Naive thymus-derived CD4-positive, alpha-beta T cell (primary cell): ENCODE data around the gene SNX9. TPM values are rescaled to one million over a fixed set of nuclear protein-coding genes. Genes with fewer than 3 reads are reported as not detected.

Experiments
- ATAC-seq: fragments of 150-1000 bp; cut with Tn5 transposase; 2 replicates; pipeline ENCODE4 v1.10.0; 2021; ENCODE audit warnings: mild to moderate bottlenecking, moderate library complexity
- CTCF ChIA-PET: fragments of 350-600 bp; sonication (Branson Sonifier 250); formaldehyde crosslinking; loops from one replicate; lab custom pipeline; 2021; ENCODE audit warnings: antibody characterized with exemption; lab: Charles Lee
- POLR2A ChIA-PET: fragments of 350-600 bp; sonication (Branson Sonifier 250); formaldehyde crosslinking; loops from one replicate; lab custom pipeline; 2021; ENCODE audit warnings: antibody characterized with exemption, inconsistent platforms; lab: Charles Lee
- DNase-seq, 9 donors: peaks; one replicate each; pipeline versions ENCODE4 v3.0.0 to v3.0.0-alpha.2; 2020 to 2022; ENCODE audit warnings: mixed read lengths in 1 of 9
- H3K27ac ChIP-seq: one replicate; pipeline ENCODE4 v1.7.0; 2013; ENCODE audit warnings: mild to moderate bottlenecking, low read depth, low read length, moderate library complexity
- H3K27me3 ChIP-seq, 2 donors: one replicate each; pipeline ENCODE4 v1.7.0; 2013; ENCODE audit warnings: low read length in 2 of 2, mild to moderate bottlenecking in 2 of 2, moderate library complexity in 2 of 2; ENCODE audit not compliant: control insufficient read depth in 2 of 2, insufficient read depth in 2 of 2
- H3K36me3 ChIP-seq, 3 experiments: 1 replicate in 2 of 3; 2 replicates in 1 of 3; pipeline ENCODE4 v1.7.0; 2013; ENCODE audit warnings: low read length in 3 of 3, mild to moderate bottlenecking in 3 of 3, moderate library complexity in 1 of 3; ENCODE audit not compliant: insufficient read depth in 3 of 3, control insufficient read depth in 2 of 3
- H3K4me1 ChIP-seq, 2 donors: one replicate each; pipeline ENCODE4 v1.7.0; 2013; ENCODE audit warnings: low read length in 2 of 2, mild to moderate bottlenecking in 2 of 2, moderate library complexity in 1 of 2; ENCODE audit not compliant: control insufficient read depth in 2 of 2, insufficient read depth in 2 of 2
- H3K4me3 ChIP-seq: 2 replicates; pipeline ENCODE4 v1.7.0; 2013; ENCODE audit warnings: mild to moderate bottlenecking, low read length
- H3K9me3 ChIP-seq, 3 experiments: 1 replicate in 2 of 3; 2 replicates in 1 of 3; pipeline ENCODE4 v1.7.0; 2013; ENCODE audit warnings: low read length in 3 of 3; ENCODE audit not compliant: control insufficient read depth in 2 of 3
- H3K27ac Mint-ChIP-seq, 9 donors: one replicate each; pipeline ENCODE4 v1.8.0; 2020 to 2022; ENCODE audit warnings: mixed read lengths in 9 of 9, mild to moderate bottlenecking in 8 of 9, moderate library complexity in 5 of 9, inconsistent platforms in 2 of 9
- H3K27me3 Mint-ChIP-seq, 5 donors: one replicate each; pipeline ENCODE4 v1.8.0; 2021 to 2022; ENCODE audit warnings: mixed read lengths in 5 of 5, mild to moderate bottlenecking in 1 of 5
- H3K36me3 Mint-ChIP-seq, 5 donors: one replicate each; pipeline ENCODE4 v1.8.0; 2020 to 2022; ENCODE audit warnings: mixed read lengths in 5 of 5, mild to moderate bottlenecking in 3 of 5, inconsistent platforms in 1 of 5
- H3K4me1 Mint-ChIP-seq, 7 donors: one replicate each; pipeline ENCODE4 v1.8.0; 2020 to 2022; ENCODE audit warnings: mixed read lengths in 7 of 7, mild to moderate bottlenecking in 3 of 7, inconsistent platforms in 1 of 7
- H3K4me3 Mint-ChIP-seq, 10 donors: one replicate each; pipeline ENCODE4 v1.8.0; 2020 to 2022; ENCODE audit warnings: mild to moderate bottlenecking in 10 of 10, mixed read lengths in 10 of 10, moderate library complexity in 6 of 10, inconsistent platforms in 2 of 10
- H3K9me3 Mint-ChIP-seq, 11 donors: one replicate each; pipeline ENCODE4 v1.8.0; 2020 to 2022; ENCODE audit warnings: mixed read lengths in 11 of 11, mild to moderate bottlenecking in 4 of 11, inconsistent platforms in 1 of 11, moderate library complexity in 1 of 11
- intact Hi-C, 2 donors: fragments of 100-400 bp; cut with micrococcal nuclease; formaldehyde crosslinking; loops; one replicate each; pipeline ENCODE4 v1.15.1; 2023
- polyA plus RNA-seq, 2 donors: library from polyadenylated mRNA; unstranded; fragments of 300-500 nt; fragmentation: Illumina TruSeq; gene quantifications; one replicate each; pipeline ENCODE4 v1.2.3, GENCODE V29; 2021
- total RNA-seq, 6 experiments: library from RNA in 5 of 6; stranded (reverse) in 5 of 6; gene quantifications; 1 replicate in 5 of 6; 2 replicates in 1 of 6; pipeline ENCODE4 v1.2.3 and lab custom pipeline; 2021 to 2026

Gene SNX9
- total and polyA plus RNA-seq, 7 experiments from 2014 or later = 13.4 to 51.5 (median 36.4) TPM

- Histone ChIP-seq H3K9me3 (peaks cover 0 to 9% (median 0%) of the 10 kb centered on the region in 3 experiments), H3K27ac (no peak overlapping the region), H3K4me1 (no peaks in the 10 kb centered on the region), H3K27me3 (no peaks in the 10 kb centered on the region), H3K4me3 (no peak overlapping the region), H3K36me3 (no peaks in the 10 kb centered on the region)
- POLR2A ChIA-PET = no interaction called here
- DNase-seq (no peak), ATAC-seq (no peak)
- Mint-ChIP-seq H3K4me1 (peaks cover 0 to 18% (median 10%) of the 10 kb centered on the region in 7 donors), H3K27me3 (peaks cover 0 to 60% (median 0%) of the 10 kb centered on the region in 5 donors), H3K4me3 (no peak overlapping the region), H3K36me3 (peaks cover 0 to 8% (median 4%) of the 10 kb centered on the region in 5 donors), H3K27ac (peak overlapping the region in 1 of 9 donors; percentile 22), H3K9me3 (peaks cover 0 to 30% (median 6%) of the 10 kb centered on the region in 11 donors)
- intact Hi-C loops = no loop called here
- CTCF ChIA-PET = interaction anchor here (0.6 kb wide), 1 partner anchor 149 kb away, joined by 3 read pairs; no protein-coding TSS in a partner anchor
Measured at GRCh38 chr6:157778719-157779118, 44.3 kb upstream of the SNX9 start.

DNA sequence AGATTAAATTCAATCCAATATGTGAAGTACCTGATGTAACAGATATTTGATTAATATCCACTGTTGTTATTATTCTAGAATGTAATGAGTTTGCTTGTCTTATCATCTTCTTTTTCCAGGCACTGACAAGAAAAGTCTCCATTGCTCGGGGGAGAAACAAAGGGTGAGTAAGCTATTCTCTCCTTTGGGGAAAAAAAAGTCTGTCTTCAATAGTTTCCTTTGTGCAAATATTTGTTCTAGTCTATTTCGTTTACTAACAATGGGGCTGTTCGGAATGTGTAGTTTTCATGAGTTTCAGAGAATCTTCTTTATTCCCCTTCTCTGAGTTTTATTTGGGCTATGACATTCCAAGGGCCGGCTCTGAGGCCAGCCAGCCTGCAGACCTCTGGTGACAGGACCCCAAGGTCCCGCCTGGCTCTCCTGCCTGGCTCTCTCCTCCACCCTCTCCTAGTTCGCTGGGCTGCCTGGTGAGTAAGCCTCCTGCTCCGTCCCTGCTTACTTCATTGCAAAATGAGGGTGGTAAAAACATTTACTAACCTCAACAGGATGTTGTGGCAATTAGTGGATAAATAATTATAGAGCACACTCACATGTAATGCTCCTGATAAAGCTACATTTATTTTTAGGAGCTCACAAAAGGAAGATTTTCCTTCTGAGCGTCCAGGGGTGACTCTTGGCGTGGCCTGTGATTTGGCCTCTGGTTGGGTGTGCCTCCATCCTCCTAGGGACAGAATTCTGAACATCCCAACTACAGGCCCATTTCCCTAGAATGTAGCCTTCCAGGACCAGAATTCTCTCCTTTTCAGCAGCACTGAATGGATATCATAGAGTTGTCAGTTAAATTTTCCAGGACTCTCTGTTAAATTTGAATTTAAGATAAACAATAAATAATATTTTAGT is 43.1 kb upstream of the SNX9 start:
- Histone ChIP-seq H3K9me3 (peaks cover 0 to 9% (median 0%) of the 10 kb centered on the region in 3 experiments), H3K27me3 (no peaks in the 10 kb centered on the region), H3K36me3 (no peaks in the 10 kb centered on the region), H3K27ac (no peak overlapping the region), H3K4me3 (no peak overlapping the region), H3K4me1 (no peaks in the 10 kb centered on the region)
- peaks cover 0 to 8% (median 4%) of the 10 kb centered on the region in 5 donors for H3K36me3 Mint-ChIP-seq
- H3K9me3 Mint-ChIP-seq = peaks cover 0 to 30% (median 6%) of the 10 kb centered on the region in 11 donors
- DNase-seq (no peak), ATAC-seq (no peak)
- peaks cover 0 to 56% (median 0%) of the 10 kb centered on the region in 5 donors for H3K27me3 Mint-ChIP-seq
- H3K4me1 Mint-ChIP-seq = peaks cover 0 to 9% (median 0%) of the 10 kb centered on the region in 7 donors
- H3K27ac Mint-ChIP-seq = peak overlapping the region in 2 of 9 donors; percentile 1 to 60
- ChIA-PET POLR2A (no interaction called here), CTCF (no interaction called here)
- no peak overlapping the region for H3K4me3 Mint-ChIP-seq
- intact Hi-C loops = loop anchor here in 1 of 2 donors (2.0 kb wide), 1 partner anchor 17 kb away; no protein-coding TSS in a partner anchor

GRCh38 chr6:157785636-157786035 is 37.4 kb upstream of the SNX9 start:
- Histone ChIP-seq H3K36me3 (no peaks in the 10 kb centered on the region), H3K4me1 (no peaks in the 10 kb centered on the region), H3K27ac (no peak overlapping the region), H3K9me3 (no peaks in the 10 kb centered on the region), H3K4me3 (no peak overlapping the region), H3K27me3 (no peaks in the 10 kb centered on the region)
- Mint-ChIP-seq H3K27ac (no peak overlapping the region), H3K4me3 (no peak overlapping the region), H3K4me1 (peaks cover 1 to 4% (median 3%) of the 10 kb centered on the region in 7 donors), H3K27me3 (peaks cover 0 to 55% (median 0%) of the 10 kb centered on the region in 5 donors), H3K36me3 (peaks cover 0 to 3% (median 0%) of the 10 kb centered on the region in 5 donors), H3K9me3 (peaks cover 0 to 12% (median 3%) of the 10 kb centered on the region in 11 donors)
- no peak for ATAC-seq
- ChIA-PET CTCF (no interaction called here), POLR2A (no interaction called here)
- intact Hi-C loops = loop anchor here in 1 of 2 donors (2.0 kb wide), 1 partner anchor 17 kb away; no protein-coding TSS in a partner anchor
- DNase-seq = no peak

- ATAC-seq = no peak
- no peak overlapping the region for H3K4me3 ChIP-seq
- Mint-ChIP-seq H3K27me3 (peaks cover 0 to 52% (median 0%) of the 10 kb centered on the region in 5 donors), H3K9me3 (peaks cover 0 to 12% (median 3%) of the 10 kb centered on the region in 11 donors), H3K4me3 (no peak overlapping the region), H3K36me3 (peaks cover 0 to 3% (median 0%) of the 10 kb centered on the region in 5 donors), H3K27ac (no peak overlapping the region), H3K4me1 (peaks cover 4 to 8% (median 7%) of the 10 kb centered on the region in 7 donors)
- no peaks in the 10 kb centered on the region for H3K36me3 ChIP-seq
- intact Hi-C loops = no loop called here
- ChIA-PET CTCF (no interaction called here), POLR2A (no interaction called here)
- H3K27ac ChIP-seq = no peak overlapping the region
- no peaks in the 10 kb centered on the region for H3K9me3 ChIP-seq
- DNase-seq = no peak
- no peaks in the 10 kb centered on the region for H3K4me1 ChIP-seq
- no peaks in the 10 kb centered on the region for H3K27me3 ChIP-seq
Measured at GRCh38 chr6:157786221-157786620, 36.8 kb upstream of the SNX9 start.

DNA sequence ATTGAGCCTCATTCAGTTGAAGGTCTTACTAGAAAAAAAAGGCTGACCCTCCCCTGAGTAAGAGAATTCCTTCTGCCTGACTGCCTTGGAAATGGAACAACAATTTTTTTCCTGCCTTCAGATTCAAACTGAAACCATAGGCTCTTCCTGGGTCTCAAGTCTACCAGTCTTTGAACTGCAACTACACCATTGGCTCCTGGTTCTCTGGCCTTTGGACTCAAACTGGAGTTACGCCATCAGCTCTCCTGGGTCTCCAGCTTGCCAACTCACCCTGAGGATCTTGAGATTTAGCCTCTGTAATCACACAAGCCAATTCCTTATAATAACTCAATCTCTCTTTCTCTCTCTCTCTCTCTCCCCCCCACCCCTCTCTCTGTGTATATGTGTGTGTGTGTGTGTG is 36.0 kb upstream of the SNX9 start:
- Mint-ChIP-seq H3K27me3 (peaks cover 0 to 49% (median 0%) of the 10 kb centered on the region in 5 donors), H3K4me3 (no peak overlapping the region), H3K9me3 (peaks cover 0 to 3% (median under 1%) of the 10 kb centered on the region in 11 donors), H3K27ac (no peak overlapping the region), H3K36me3 (peaks cover 0 to 3% (median 0%) of the 10 kb centered on the region in 5 donors), H3K4me1 (peaks cover 5 to 13% (median 11%) of the 10 kb centered on the region in 7 donors)
- H3K4me3 ChIP-seq = no peak overlapping the region
- H3K4me1 ChIP-seq = no peaks in the 10 kb centered on the region
- H3K9me3 ChIP-seq = no peaks in the 10 kb centered on the region
- intact Hi-C loops = no loop called here
- ATAC-seq (no peak), DNase-seq (no peak)
- ChIA-PET CTCF (no interaction called here), POLR2A (interaction anchor here (1.0 kb wide), 1 partner anchor 33 kb away, joined by 3 read pairs; no protein-coding TSS in a partner anchor)
- H3K36me3 ChIP-seq = no peaks in the 10 kb centered on the region
- no peaks in the 10 kb centered on the region for H3K27me3 ChIP-seq
- H3K27ac ChIP-seq = no peak overlapping the region

DNA sequence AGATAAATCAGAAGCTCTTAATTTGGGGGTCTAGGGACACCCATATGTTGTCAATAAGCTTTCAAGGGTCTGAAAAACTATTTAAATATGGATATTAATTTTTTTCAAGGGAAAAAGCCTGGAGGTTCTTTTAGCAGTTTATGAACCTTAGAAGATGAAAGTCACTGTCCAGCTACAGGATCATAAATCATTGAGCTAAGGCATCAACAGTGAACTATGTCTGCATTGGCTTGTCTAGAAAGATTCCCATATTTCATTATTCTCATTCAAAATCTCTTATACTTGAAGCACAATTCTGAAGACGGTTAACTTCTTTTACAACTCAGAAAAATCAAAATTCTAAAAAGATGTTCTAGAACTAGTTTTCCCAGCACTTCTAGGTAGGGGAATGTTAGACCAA is 34.9 kb upstream of the SNX9 start:
- H3K36me3 Mint-ChIP-seq = no peaks in the 10 kb centered on the region
- Histone ChIP-seq H3K9me3 (no peaks in the 10 kb centered on the region), H3K4me1 (no peaks in the 10 kb centered on the region), H3K27ac (no peak overlapping the region), H3K36me3 (no peaks in the 10 kb centered on the region), H3K4me3 (no peak overlapping the region), H3K27me3 (no peaks in the 10 kb centered on the region)
- intact Hi-C loops = no loop called here
- ATAC-seq = no peak
- DNase-seq = no peak
- H3K27me3 Mint-ChIP-seq = peaks cover 0 to 47% (median 0%) of the 10 kb centered on the region in 5 donors
- POLR2A ChIA-PET = interaction anchor here (1.1 kb wide), 1 partner anchor 85 kb away, joined by 3 read pairs; no protein-coding TSS in a partner anchor
- no peak overlapping the region for H3K4me3 Mint-ChIP-seq
- H3K4me1 Mint-ChIP-seq = peaks cover 6 to 13% (median 11%) of the 10 kb centered on the region in 7 donors
- CTCF ChIA-PET = no interaction called here
- H3K27ac Mint-ChIP-seq = no peak overlapping the region
- peaks cover 0 to 3% (median 0%) of the 10 kb centered on the region in 11 donors for H3K9me3 Mint-ChIP-seq
